ENCODE results near the gene SYPL2. TPM values are rescaled to one million over a fixed set of nuclear protein-coding genes. Genes with fewer than 3 reads are reported as not detected.

Gene SYPL2
- total and polyA plus RNA-seq, 2 of the 8 experiments (the other 6 are each of a cell fraction or from before 2014, with no cell fraction given): 1.5 TPM

DNA sequence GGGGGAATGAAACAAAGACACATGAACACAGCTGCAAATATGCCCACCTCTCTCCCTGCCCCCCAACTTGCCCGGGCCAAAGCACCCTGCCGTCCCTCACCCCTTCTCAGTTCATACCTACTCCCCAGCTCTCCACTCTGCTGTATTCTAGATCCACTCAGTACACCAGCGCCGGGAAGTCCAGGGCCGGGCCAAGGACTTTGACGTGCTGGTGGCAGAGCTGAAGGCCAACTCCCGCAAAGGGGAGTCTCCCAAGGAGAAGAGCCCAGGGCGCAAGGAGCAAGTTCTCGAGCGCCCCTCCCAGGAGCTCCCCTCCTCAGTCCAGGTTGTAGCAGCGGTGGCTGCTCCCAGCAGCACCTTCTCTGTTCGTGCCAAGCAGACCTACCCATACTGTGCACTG lies 22.4 kb downstream of the SYPL2 start:
- WGBS, 2 experiments (ENCODE audit: extremely low coverage in 1 of 2, insufficient coverage in 1 of 2, insufficient read length in 1 of 2, insufficient replicate concordance in 2 of 2, low coverage in 1 of 2, low lambda C conversion rate in 2 of 2, missing lambda C conversion rate in 1 of 2): 93% methylated on average over 10 of the region's 12 CpGs; no CpG with 5 or more reads in 1 of the 2 experiments
- no peak overlapping the region for H2BK5ac ChIP-seq (ENCODE audit: low read depth, low read length)
- H3K36me3 ChIP-seq (ENCODE audit: control insufficient read depth in 2 of 4, insufficient read depth in 4 of 4, low read length in 3 of 4): no peaks in the 10 kb centered on the region; a peak in 1 of 8 replicates
- no peak for FAIRE-seq
- no peak overlapping the region for H4K5ac ChIP-seq (ENCODE audit: insufficient read length, low read depth, low read length)
- no peak overlapping the region for H2AFZ ChIP-seq (ENCODE audit: low read length)
- H3K14ac ChIP-seq (ENCODE audit: insufficient read length): no peak overlapping the region
- H3K56ac ChIP-seq (replicated peaks; ENCODE audit: insufficient read length, low read depth, low read length): no peak overlapping the region
- H3K27me3 ChIP-seq (replicated peaks in 1 of 4; ENCODE audit: control insufficient read depth in 3 of 4, extremely low read depth in 1 of 4, insufficient read depth in 3 of 4, low read length in 3 of 4): no peaks in the 10 kb centered on the region
- no peak overlapping the region for H4K91ac ChIP-seq (replicated peaks; ENCODE audit: insufficient read length, low read length)
- no peak overlapping the region for H2BK15ac ChIP-seq (ENCODE audit: low read length)
- ChIA-PET CTCF (ENCODE audit: partially characterized antibody) (interaction anchor here (0.6 to 43.7 kb wide), 8 partner anchors 9 to 184 kb away, joined by 3 to 1755 read pairs (median 6); partner anchors contain the start of genes AMIGO1, ATXN7L2, GPR61 and PSMA5), POLR2A (ENCODE audit: partially characterized antibody) (interaction anchor here (0.7 to 3.1 kb wide), 4 partner anchors 19 to 180 kb away, joined by 3 to 10 read pairs (median 4); partner anchors contain the start of gene GPR61)
- H3K4ac ChIP-seq (replicated peaks; ENCODE audit: insufficient read length, low read depth, low read length): no peak overlapping the region
- no peak overlapping the region for H3K23ac ChIP-seq (ENCODE audit: insufficient read length)
- no peak overlapping the region for H3K4me2 ChIP-seq (ENCODE audit: insufficient read depth in 1 of 2, low read depth in 2 of 2, low read length in 2 of 2)
- H3K79me2 ChIP-seq (ENCODE audit: control insufficient read depth in 1 of 2, insufficient read depth in 2 of 2, low read length in 2 of 2): no peaks in the 10 kb centered on the region
- TF ChIP-seq TAF7 (optimal IDR thresholded peaks at IDR 0.05; ENCODE audit: borderline replicate concordance, low read depth, low read length) (no peak), CBX8 (IDR thresholded peaks at IDR 0.05; ENCODE audit: borderline replicate concordance, low read depth, low read length) (no peak), SRF (IDR thresholded peaks at IDR 0.05; ENCODE audit: low read depth, low read length) (no peak), BRCA1 (IDR thresholded peaks at IDR 0.05; ENCODE audit: low read depth, low read length) (no peak), HDAC6 (IDR thresholded peaks at IDR 0.05; ENCODE audit: low read depth, low read length) (no peak), CREB1 (IDR thresholded peaks at IDR 0.05) (no peak), YY1 (IDR thresholded peaks at IDR 0.05; ENCODE audit: low read depth, low read length) (no peak), KDM5A (IDR thresholded peaks at IDR 0.05; ENCODE audit: low read length) (no peak), SP4 (IDR thresholded peaks at IDR 0.05; ENCODE audit: low read length) (no peak)
- H4K20me1 ChIP-seq (replicated peaks in 1 of 2; ENCODE audit: control insufficient read depth in 1 of 2, insufficient read depth in 2 of 2, low read length in 2 of 2): peaks cover 0 to 1% of the 10 kb centered on the region in 2 experiments
- H3K9me3 ChIP-seq (ENCODE audit: insufficient read depth in 2 of 2, low read depth in 1 of 2, low read length in 1 of 2): no peaks in the 10 kb centered on the region
- H3K18ac ChIP-seq (ENCODE audit: extremely low read depth, low read length): no peak overlapping the region
- peaks cover 12% of the 10 kb centered on the region for H3K23me2 ChIP-seq (ENCODE audit: low read depth, low read length)
- no peak overlapping the region for H2BK12ac ChIP-seq (ENCODE audit: low read depth, low read length)
- no peak overlapping the region for H3K9ac ChIP-seq (replicated peaks in 1 of 4; ENCODE audit: extremely low read depth in 1 of 4, low read depth in 3 of 4, low read length in 3 of 4)
- no peak overlapping the region for H2BK120ac ChIP-seq (replicated peaks; ENCODE audit: low read depth, low read length)
- H4K8ac ChIP-seq (ENCODE audit: extremely low read depth, insufficient read depth, low read length): no peak overlapping the region
- H2AK5ac ChIP-seq (ENCODE audit: low read depth, low read length): no peak overlapping the region
- H3K79me1 ChIP-seq (ENCODE audit: low read depth, low read length): no peaks in the 10 kb centered on the region; the same call in 1 of the 2 replicates
- H3K4me1 ChIP-seq (replicated peaks in 1 of 4; ENCODE audit: control insufficient read depth in 3 of 4, insufficient read depth in 4 of 4, low read length in 3 of 4): peaks cover 0 to 6% (median 2%) of the 10 kb centered on the region in 4 experiments; a peak in 3 of 7 replicates
- no peak overlapping the region for H3K4me3 ChIP-seq (ENCODE audit: extremely low read depth in 1 of 4, insufficient read depth in 2 of 4, low read depth in 3 of 4, low read length in 4 of 4)
- H3K27ac ChIP-seq (ENCODE audit: low read depth, low read length): no peak overlapping the region; the same call in 1 of the 2 replicates
- no peak for DNase-seq (ENCODE audit: low read depth in 1 of 2, low spot score in 2 of 2)
- no peak overlapping the region for H2BK20ac ChIP-seq (ENCODE audit: low read length)
